Endothelial cell of umbilical vein (primary cell): ENCODE data around the gene CPD. TPM values are rescaled to one million over a fixed set of nuclear protein-coding genes. Genes with fewer than 3 reads are reported as not detected.

Experiments used
- BruUV-seq: library from RNA; stranded (reverse); fragments of 400-500 nt; replicated peaks from 2 replicates; lab custom pipeline; 2021; lab: Mats Ljungman, UMichigan
- CTCF ChIA-PET: fragments of 300-600, 350-600 bp; sonication (Branson Sonifier 250); formaldehyde crosslinking; loops from one replicate; lab custom pipeline; 2021; ENCODE audit warnings: antibody characterized with exemption, inconsistent platforms; lab: Charles Lee
- POLR2A ChIA-PET: fragments of 300-600, 350-600 bp; sonication (Branson Sonifier 250); formaldehyde crosslinking; loops from one replicate; lab custom pipeline; 2021; ENCODE audit warnings: antibody characterized with exemption, inconsistent platforms; lab: Charles Lee
- DNase-seq: peaks from one replicate; pipeline ENCODE4 v3.0.0-alpha.2; 2011; ENCODE audit warnings: low read depth, low spot score
- FAIRE-seq: peaks from 2 replicates; lab custom pipeline; 2011; peaks lifted over from hg19 to GRCh38; lab: Jason Lieb, UNC
- H2AFZ ChIP-seq: 2 replicates; pipeline ENCODE4 v1.6.0; 2012; ENCODE audit warnings: low read depth, low read length, control low read depth, inconsistent platforms
- H3K27ac ChIP-seq: 2 replicates; pipeline ENCODE4 v1.5.1; 2011; ENCODE audit warnings: low read depth, mild to moderate bottlenecking, control low read depth, low read length, moderate library complexity; ENCODE audit not compliant: insufficient read depth
- H3K27me3 ChIP-seq, 2 experiments: 2 replicates each; pipeline versions ENCODE4 v1.6.0 to v1.6.1; 2011; ENCODE audit warnings: low read length in 2 of 2, mixed read lengths in 1 of 2; ENCODE audit not compliant: control insufficient read depth in 2 of 2, insufficient read depth in 2 of 2
- H3K36me3 ChIP-seq, 2 experiments: 2 replicates in 1 of 2; 3 replicates in 1 of 2; pipeline ENCODE4 v1.5.1; 2011; ENCODE audit warnings: low read length in 2 of 2, mild to moderate bottlenecking in 1 of 2, moderate library complexity in 1 of 2; ENCODE audit not compliant: control insufficient read depth in 2 of 2, insufficient read depth in 2 of 2; ENCODE audit errors: extremely low read depth in 1 of 2
- H3K4me1 ChIP-seq: 3 replicates; pipeline ENCODE4 v1.5.1; 2011; ENCODE audit warnings: mild to moderate bottlenecking, low read length; ENCODE audit not compliant: control insufficient read depth, insufficient read depth; ENCODE audit errors: extremely low read depth
- H3K4me2 ChIP-seq: 2 replicates; pipeline ENCODE4 v1.6.1; 2011; ENCODE audit warnings: low read length, control low read depth, mixed read lengths; ENCODE audit not compliant: insufficient read depth
- H3K4me3 ChIP-seq, 3 experiments: fragments of 200-600 bp in 1 of 3; sonication (generic), shearing (Covaris generic) in 1 of 3; replicated peaks in 1 of 3; 2 replicates each; pipeline ENCODE4 v1.5.1; 2011 to 2016; ENCODE audit warnings: control low read depth in 3 of 3, low read length in 3 of 3, mild to moderate bottlenecking in 2 of 3, inconsistent platforms in 1 of 3, low read depth in 1 of 3, moderate library complexity in 1 of 3; ENCODE audit not compliant: insufficient read depth in 1 of 3
- H3K79me2 ChIP-seq: 2 replicates; pipeline ENCODE4 v1.6.0; 2012; ENCODE audit warnings: low read length, inconsistent platforms; ENCODE audit not compliant: control insufficient read depth, insufficient read depth
- H3K9ac ChIP-seq: replicated peaks from 2 replicates; pipeline ENCODE3; 2011; ENCODE audit warnings: low read length, control low read depth; ENCODE audit not compliant: insufficient read depth; ENCODE audit errors: extremely low read depth
- H3K9me1 ChIP-seq: replicated peaks from 3 replicates; pipeline ENCODE4 v1.6.0; 2011; ENCODE audit warnings: mild to moderate bottlenecking, low read length; ENCODE audit not compliant: control insufficient read depth, insufficient read depth; ENCODE audit errors: extremely low read depth
- H3K9me3 ChIP-seq: replicated peaks from 2 replicates; pipeline ENCODE4 v1.5.1; 2012; ENCODE audit warnings: low read length, inconsistent platforms; ENCODE audit not compliant: control insufficient read depth, insufficient read depth
- H4K20me1 ChIP-seq: replicated peaks from 2 replicates; pipeline ENCODE3; 2011; ENCODE audit warnings: mild to moderate bottlenecking, low read length; ENCODE audit not compliant: control insufficient read depth, insufficient read depth; ENCODE audit errors: extremely low read depth
- EZH2 ChIP-seq: IDR thresholded peaks from 2 replicates; pipeline ENCODE4 v1.6.1; 2012; ENCODE audit warnings: borderline replicate concordance, low read depth, mild to moderate bottlenecking, moderate library complexity, low read length, inconsistent platforms; ENCODE audit not compliant: severe bottlenecking
- FOS ChIP-seq: IDR thresholded peaks from 2 replicates; pipeline ENCODE4 v1.6.1; 2011; ENCODE audit warnings: mild to moderate bottlenecking, low read length, moderate library complexity, borderline replicate concordance; ENCODE audit not compliant: insufficient read depth
- GATA2 ChIP-seq: IDR thresholded peaks from 2 replicates; pipeline ENCODE4 v1.7.0; 2011; ENCODE audit warnings: low read depth, mild to moderate bottlenecking, moderate library complexity, mixed read lengths, low read length; ENCODE audit not compliant: insufficient read length, insufficient read depth
- JUN ChIP-seq: IDR thresholded peaks from 2 replicates; pipeline ENCODE4 v1.6.1; 2011; ENCODE audit warnings: borderline replicate concordance, low read depth; ENCODE audit not compliant: insufficient read length, insufficient read depth
- MYC ChIP-seq: IDR thresholded peaks from one replicate; pipeline ENCODE4 v1.6.1; 2011; ENCODE audit warnings: mild to moderate bottlenecking, low read depth, low read length
- POLR2A ChIP-seq: IDR thresholded peaks from 2 replicates; pipeline ENCODE4 v1.6.1; 2012; ENCODE audit warnings: low read depth, mild to moderate bottlenecking, control low read depth, low read length
- POLR2AphosphoS5 ChIP-seq: IDR thresholded peaks from 2 replicates; pipeline ENCODE4 v1.6.1; 2012; ENCODE audit warnings: low read depth, mild to moderate bottlenecking, control low read depth, low read length, moderate library complexity; ENCODE audit not compliant: insufficient read depth
- dilution Hi-C: fragments of 300-500 bp; cut with MboI; formaldehyde crosslinking; loops from one replicate; pipeline ENCODE4 v1.15.0; 2019; ENCODE audit warnings: low sequenced_read_pairs; ENCODE audit not compliant: extremely low pct_ligation_motif_present
- intact Hi-C: fragments of 100-400 bp; cut with micrococcal nuclease; formaldehyde crosslinking; loops from one replicate; pipeline ENCODE4 v1.10.0; 2022
- polyA plus RNA-seq, 4 experiments: library from polyadenylated mRNA; depleted of rRNA in 3 of 4; stranded (reverse) in 3 of 4; unstranded in 1 of 4; fragments of >200 nt; gene quantifications; 2 replicates each; pipeline versions ENCODE4 v1.2.1 to v1.2.3, GENCODE V29; 2011 to 2012; ENCODE audit warnings: missing spikeins in 1 of 4
- total RNA-seq: library from RNA; stranded (reverse); gene quantifications from 2 replicates; pipeline ENCODE4 v1.2.3, GENCODE V29; 2021
- TF ChIP-seq, protein P1 (sequence below): IDR thresholded peaks from 2 replicates; pipeline ENCODE4 v1.6.1; 2011; ENCODE audit not compliant: insufficient read depth, insufficient read length
- TF ChIP-seq, protein P2 (sequence below), 2 donors: IDR thresholded peaks; 1 replicate in 1 of 2; 2 replicates in 1 of 2; pipeline ENCODE4 v1.5.1; 2011; ENCODE audit warnings: low read length in 2 of 2, mild to moderate bottlenecking in 2 of 2, moderate library complexity in 2 of 2, control low read depth in 1 of 2, inconsistent platforms in 1 of 2, low read depth in 1 of 2; ENCODE audit not compliant: insufficient read depth in 1 of 2; ENCODE audit errors: extremely low read depth in 1 of 2

Gene CPD
- total and polyA plus RNA-seq, 2 donors (not counting 3 experiments of a cell fraction or from before 2014, with no cell fraction given) = 18.3 to 63.6 TPM

- Histone ChIP-seq H3K9me3 (no peaks in the 10 kb centered on the region), H4K20me1 (no peaks in the 10 kb centered on the region), H3K27me3 (no peaks in the 10 kb centered on the region), H3K27ac (no peak overlapping the region), H3K36me3 (peaks cover 0 to 5% of the 10 kb centered on the region in 2 experiments), H3K4me3 (no peak overlapping the region), H3K79me2 (no peaks in the 10 kb centered on the region), H3K9ac (no peak overlapping the region), H3K9me1 (peaks cover 2% of the 10 kb centered on the region), H3K4me2 (no peak overlapping the region), H3K4me1 (no peaks in the 10 kb centered on the region), H2AFZ (no peak overlapping the region)
- FAIRE-seq = no peak
- intact Hi-C loops (no loop called here), dilution Hi-C loops (no loop called here)
- ChIA-PET POLR2A (no interaction called here), CTCF (interaction anchor here (1.0 kb wide), 1 partner anchor 49 kb away, joined by 3 read pairs; the partner anchor contains the start of gene GOSR1)
- DNase-seq = no peak
- TF ChIP-seq POLR2A (no peak), EZH2 (no peak), JUN (no peak), GATA2 (no peak), MYC (no peak), POLR2AphosphoS5 (no peak), FOS (no peak)
- TF ChIP-seq, protein P1, sequence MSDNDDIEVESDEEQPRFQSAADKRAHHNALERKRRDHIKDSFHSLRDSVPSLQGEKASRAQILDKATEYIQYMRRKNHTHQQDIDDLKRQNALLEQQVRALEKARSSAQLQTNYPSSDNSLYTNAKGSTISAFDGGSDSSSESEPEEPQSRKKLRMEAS = no peak
- TF ChIP-seq, protein P2, sequence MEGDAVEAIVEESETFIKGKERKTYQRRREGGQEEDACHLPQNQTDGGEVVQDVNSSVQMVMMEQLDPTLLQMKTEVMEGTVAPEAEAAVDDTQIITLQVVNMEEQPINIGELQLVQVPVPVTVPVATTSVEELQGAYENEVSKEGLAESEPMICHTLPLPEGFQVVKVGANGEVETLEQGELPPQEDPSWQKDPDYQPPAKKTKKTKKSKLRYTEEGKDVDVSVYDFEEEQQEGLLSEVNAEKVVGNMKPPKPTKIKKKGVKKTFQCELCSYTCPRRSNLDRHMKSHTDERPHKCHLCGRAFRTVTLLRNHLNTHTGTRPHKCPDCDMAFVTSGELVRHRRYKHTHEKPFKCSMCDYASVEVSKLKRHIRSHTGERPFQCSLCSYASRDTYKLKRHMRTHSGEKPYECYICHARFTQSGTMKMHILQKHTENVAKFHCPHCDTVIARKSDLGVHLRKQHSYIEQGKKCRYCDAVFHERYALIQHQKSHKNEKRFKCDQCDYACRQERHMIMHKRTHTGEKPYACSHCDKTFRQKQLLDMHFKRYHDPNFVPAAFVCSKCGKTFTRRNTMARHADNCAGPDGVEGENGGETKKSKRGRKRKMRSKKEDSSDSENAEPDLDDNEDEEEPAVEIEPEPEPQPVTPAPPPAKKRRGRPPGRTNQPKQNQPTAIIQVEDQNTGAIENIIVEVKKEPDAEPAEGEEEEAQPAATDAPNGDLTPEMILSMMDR (IDR thresholded peaks at IDR 0.05; ENCODE audit: extremely low read depth in 1 of 2, insufficient read depth in 1 of 2, low read depth in 1 of 2, low read length in 2 of 2) = no peak
- BruUV-seq = no TSS peak
Observed at GRCh38 chr17:30427611-30428010, 48.9 kb downstream of the CPD start.
